ENCODE data around the gene NKD1. TPM values are rescaled to one million over a fixed set of nuclear protein-coding genes. Genes with fewer than 3 reads are reported as not detected.

The NKD1 gene
- total RNA-seq, 2 donors from 2014 or later = 2.3 TPM

DNA sequence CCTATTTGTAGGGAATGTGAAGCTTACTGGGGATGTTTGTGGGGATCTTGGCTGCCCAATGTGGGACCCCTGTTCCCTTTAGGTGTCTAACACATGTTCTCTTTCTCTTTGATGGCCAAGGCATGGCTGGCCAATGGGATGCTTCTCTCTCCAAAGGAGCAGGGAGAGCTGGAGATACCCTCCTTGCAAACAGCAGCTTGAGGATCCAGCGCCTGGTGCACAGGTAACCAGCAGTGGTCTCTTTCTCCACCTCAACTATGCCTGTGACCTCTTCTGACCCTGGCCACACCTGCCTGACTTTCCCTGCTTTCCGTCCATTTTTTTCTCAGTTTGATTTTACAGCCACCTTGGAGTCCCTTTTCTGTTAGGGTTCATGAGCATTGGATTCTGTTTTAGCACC, 16.8 kb upstream of the NKD1 start:
- H3K27ac ChIP-seq = no peak overlapping the region
- TF ChIP-seq, protein P1, sequence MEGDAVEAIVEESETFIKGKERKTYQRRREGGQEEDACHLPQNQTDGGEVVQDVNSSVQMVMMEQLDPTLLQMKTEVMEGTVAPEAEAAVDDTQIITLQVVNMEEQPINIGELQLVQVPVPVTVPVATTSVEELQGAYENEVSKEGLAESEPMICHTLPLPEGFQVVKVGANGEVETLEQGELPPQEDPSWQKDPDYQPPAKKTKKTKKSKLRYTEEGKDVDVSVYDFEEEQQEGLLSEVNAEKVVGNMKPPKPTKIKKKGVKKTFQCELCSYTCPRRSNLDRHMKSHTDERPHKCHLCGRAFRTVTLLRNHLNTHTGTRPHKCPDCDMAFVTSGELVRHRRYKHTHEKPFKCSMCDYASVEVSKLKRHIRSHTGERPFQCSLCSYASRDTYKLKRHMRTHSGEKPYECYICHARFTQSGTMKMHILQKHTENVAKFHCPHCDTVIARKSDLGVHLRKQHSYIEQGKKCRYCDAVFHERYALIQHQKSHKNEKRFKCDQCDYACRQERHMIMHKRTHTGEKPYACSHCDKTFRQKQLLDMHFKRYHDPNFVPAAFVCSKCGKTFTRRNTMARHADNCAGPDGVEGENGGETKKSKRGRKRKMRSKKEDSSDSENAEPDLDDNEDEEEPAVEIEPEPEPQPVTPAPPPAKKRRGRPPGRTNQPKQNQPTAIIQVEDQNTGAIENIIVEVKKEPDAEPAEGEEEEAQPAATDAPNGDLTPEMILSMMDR (IDR thresholded peaks at IDR 0.05) = no peak
- no peaks in the 10 kb centered on the region for H3K4me1 ChIP-seq
- intact Hi-C loops (cut with DNase I) = no loop called here
- no peaks in the 10 kb centered on the region for H3K9me3 ChIP-seq
- no peak for DNase-seq
- H3K9ac ChIP-seq (ENCODE audit: low read depth in 2 of 2, low read length in 2 of 2) = no peak overlapping the region
- no peak overlapping the region for H3K4me3 ChIP-seq
- no peaks in the 10 kb centered on the region for H3K27me3 ChIP-seq
- H3K36me3 ChIP-seq = no peaks in the 10 kb centered on the region

GRCh38 chr16:50531901-50532300, 16.3 kb upstream of the NKD1 start:
- H3K36me3 ChIP-seq = no peaks in the 10 kb centered on the region
- no peaks in the 10 kb centered on the region for H3K9me3 ChIP-seq
- TF ChIP-seq, protein P1 (IDR thresholded peaks at IDR 0.05) = no peak
- DNase-seq = no peak
- H3K4me1 ChIP-seq = no peaks in the 10 kb centered on the region
- no peak overlapping the region for H3K9ac ChIP-seq (ENCODE audit: low read depth in 2 of 2, low read length in 2 of 2)
- intact Hi-C loops (cut with DNase I) = no loop called here
- no peak overlapping the region for H3K4me3 ChIP-seq
- H3K27me3 ChIP-seq = no peaks in the 10 kb centered on the region
- H3K27ac ChIP-seq = no peak overlapping the region

GRCh38 chr16:50532576-50532975, 15.6 kb upstream of the NKD1 start:
- H3K27ac ChIP-seq = no peak overlapping the region
- no peaks in the 10 kb centered on the region for H3K4me1 ChIP-seq
- no peak for DNase-seq
- no peak overlapping the region for H3K9ac ChIP-seq (ENCODE audit: low read depth in 2 of 2, low read length in 2 of 2)
- H3K36me3 ChIP-seq = no peaks in the 10 kb centered on the region
- TF ChIP-seq, protein P1 (IDR thresholded peaks at IDR 0.05) = no peak
- H3K4me3 ChIP-seq = no peak overlapping the region
- intact Hi-C loops (cut with DNase I) = no loop called here
- H3K9me3 ChIP-seq = no peaks in the 10 kb centered on the region
- no peaks in the 10 kb centered on the region for H3K27me3 ChIP-seq

DNA sequence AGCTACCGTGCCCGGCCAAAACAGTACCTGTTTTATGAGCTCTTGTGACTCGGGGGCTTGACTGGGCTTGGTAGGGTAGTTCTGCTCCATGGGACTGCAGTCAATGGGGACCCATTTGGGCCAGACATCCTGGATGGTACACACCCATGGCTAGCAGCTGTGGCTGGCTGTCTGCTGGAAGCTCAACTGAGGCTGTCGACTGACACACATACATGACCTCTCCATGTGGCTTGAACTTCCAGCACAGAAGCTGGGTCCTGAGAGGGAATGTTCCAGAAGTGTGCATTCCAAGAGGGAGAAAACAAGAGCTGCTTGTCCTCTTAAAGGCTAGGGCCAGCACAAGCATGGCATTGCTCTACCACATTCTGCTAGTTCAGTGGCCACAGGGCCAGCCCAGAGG, 14.9 kb upstream of the NKD1 start:
- no peaks in the 10 kb centered on the region for H3K27me3 ChIP-seq
- no peaks in the 10 kb centered on the region for H3K9me3 ChIP-seq
- H3K9ac ChIP-seq (ENCODE audit: low read depth in 2 of 2, low read length in 2 of 2) = no peak overlapping the region
- H3K4me3 ChIP-seq = no peak overlapping the region
- no peaks in the 10 kb centered on the region for H3K36me3 ChIP-seq
- intact Hi-C loops (cut with DNase I) = no loop called here
- no peak for DNase-seq
- no peaks in the 10 kb centered on the region for H3K4me1 ChIP-seq
- TF ChIP-seq, protein P1 (IDR thresholded peaks at IDR 0.05) = no peak
- no peak overlapping the region for H3K27ac ChIP-seq

DNA sequence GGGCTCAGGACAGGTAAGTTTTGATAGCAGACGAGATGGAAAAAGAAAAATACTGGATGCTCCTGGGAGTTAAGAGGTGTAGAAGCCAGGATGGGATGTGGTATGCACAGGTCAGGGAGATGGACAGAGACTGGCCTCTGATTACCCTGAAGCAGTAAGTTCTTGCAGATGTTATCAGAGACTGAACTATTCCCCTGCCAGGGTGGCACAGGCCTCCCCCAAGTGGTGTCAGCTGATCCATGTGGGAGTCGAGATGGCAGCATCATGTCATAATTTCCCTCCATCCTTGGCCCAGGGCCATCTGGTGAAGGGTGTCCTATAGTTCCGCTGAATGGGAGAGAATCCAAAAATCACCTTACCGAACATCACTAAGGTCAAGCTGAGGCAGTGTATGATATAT, 14.1 kb upstream of the NKD1 start:
- Histone ChIP-seq H3K9me3 (no peaks in the 10 kb centered on the region), H3K27me3 (no peaks in the 10 kb centered on the region), H3K27ac (no peak overlapping the region), H3K4me3 (no peak overlapping the region), H3K9ac (ENCODE audit: low read depth in 2 of 2, low read length in 2 of 2) (no peak overlapping the region), H3K36me3 (no peaks in the 10 kb centered on the region), H3K4me1 (no peaks in the 10 kb centered on the region)
- TF ChIP-seq, protein P1 (IDR thresholded peaks at IDR 0.05) = no peak
- intact Hi-C loops (cut with DNase I) = no loop called here
- no peak for DNase-seq

GRCh38 chr16:50534556-50534955, 13.6 kb upstream of the NKD1 start:
- Histone ChIP-seq H3K4me1 (no peaks in the 10 kb centered on the region), H3K27ac (no peak overlapping the region), H3K36me3 (no peaks in the 10 kb centered on the region), H3K4me3 (no peak overlapping the region), H3K9me3 (no peaks in the 10 kb centered on the region), H3K9ac (ENCODE audit: low read depth in 2 of 2, low read length in 2 of 2) (no peak overlapping the region), H3K27me3 (no peaks in the 10 kb centered on the region)
- TF ChIP-seq, protein P1 (IDR thresholded peaks at IDR 0.05) = no peak
- intact Hi-C loops (cut with DNase I) = no loop called here
- DNase-seq = no peak

All from colonic mucosa (tissue), 4 donors.